Upper lobe of right lung (tissue), 1 donor: Measurements from ENCODE around the gene MCTP1. TPM values are rescaled to one million over a fixed set of nuclear protein-coding genes. Genes with fewer than 3 reads are reported as not detected.

Source experiments
- ATAC-seq: fragments of 200-7000 bp; cut with Tn5 transposase; one replicate; pipeline ENCODE4 v1.9.1; 2020; ENCODE audit warnings: mild to moderate bottlenecking, moderate library complexity
- DNase-seq: peaks from one replicate; pipeline ENCODE4 v3.0.0-alpha.2; 2020
- H3K27ac ChIP-seq: fragments of 200-600 bp; one replicate; pipeline ENCODE4 v1.8.0; 2022
- H3K27me3 ChIP-seq: fragments of 200-600 bp; one replicate; pipeline ENCODE4 v1.8.0; 2022; ENCODE audit warnings: mild to moderate bottlenecking
- H3K36me3 ChIP-seq: fragments of 200-600 bp; one replicate; pipeline ENCODE4 v1.8.0; 2022
- H3K4me1 ChIP-seq: fragments of 200-600 bp; one replicate; pipeline ENCODE4 v1.8.0; 2022
- H3K4me3 ChIP-seq: fragments of 200-600 bp; one replicate; pipeline ENCODE4 v1.8.0; 2022; ENCODE audit warnings: mild to moderate bottlenecking
- H3K9me3 ChIP-seq: fragments of 200-600 bp; one replicate; pipeline ENCODE4 v1.8.0; 2022
- intact Hi-C: fragments of 100-400 bp; cut with DNase I; formaldehyde crosslinking; loops from one replicate; pipeline ENCODE4 v1.11.0; 2022
- total RNA-seq: library from RNA; stranded (reverse); fragmentation: NEBNext Ultra II Directional; extraction: Animal tissue kit (Norgen Biotek cat#: 25700); gene quantifications from one replicate; pipeline ENCODE4 v1.2.1, GENCODE V29; 2021
- TF ChIP-seq, protein P1 (sequence below): fragments of 200-600 bp; IDR thresholded peaks from one replicate; pipeline ENCODE4 v1.8.0; 2022; ENCODE audit warnings: antibody characterized with exemption
- donor health status: DM: no; HTN: yes; CAD: no; lungs with severe emphysema.

The MCTP1 gene
- total RNA-seq, 1 donor from 2014 or later, result 40.7 TPM

DNA sequence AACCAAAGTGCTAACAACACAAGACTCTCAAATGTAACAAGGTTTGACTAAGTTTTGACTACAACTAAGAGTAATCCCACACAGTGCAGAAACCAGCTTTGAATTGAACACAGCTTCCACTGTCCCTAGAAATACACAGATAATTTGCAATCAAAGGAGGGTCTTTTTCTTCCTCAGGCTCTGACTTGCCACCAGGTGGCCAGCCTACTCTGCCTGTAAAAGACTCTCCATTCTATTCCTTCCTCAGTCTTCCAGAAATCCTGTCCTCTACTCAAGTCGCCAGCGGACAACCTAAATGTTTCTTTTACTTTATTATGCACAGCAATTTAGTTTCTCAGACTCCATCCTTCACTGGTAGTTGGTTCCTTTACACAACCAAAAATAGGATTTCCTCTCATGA lies 32.2 kb upstream of the MCTP1 start:
- intact Hi-C loops, result no loop called here
- no peaks in the 10 kb centered on the region for H3K36me3 ChIP-seq
- H3K4me1 ChIP-seq, result no peaks in the 10 kb centered on the region
- no peaks in the 10 kb centered on the region for H3K27me3 ChIP-seq
- ATAC-seq (no peak), DNase-seq (no peak)
- TF ChIP-seq, protein P1, sequence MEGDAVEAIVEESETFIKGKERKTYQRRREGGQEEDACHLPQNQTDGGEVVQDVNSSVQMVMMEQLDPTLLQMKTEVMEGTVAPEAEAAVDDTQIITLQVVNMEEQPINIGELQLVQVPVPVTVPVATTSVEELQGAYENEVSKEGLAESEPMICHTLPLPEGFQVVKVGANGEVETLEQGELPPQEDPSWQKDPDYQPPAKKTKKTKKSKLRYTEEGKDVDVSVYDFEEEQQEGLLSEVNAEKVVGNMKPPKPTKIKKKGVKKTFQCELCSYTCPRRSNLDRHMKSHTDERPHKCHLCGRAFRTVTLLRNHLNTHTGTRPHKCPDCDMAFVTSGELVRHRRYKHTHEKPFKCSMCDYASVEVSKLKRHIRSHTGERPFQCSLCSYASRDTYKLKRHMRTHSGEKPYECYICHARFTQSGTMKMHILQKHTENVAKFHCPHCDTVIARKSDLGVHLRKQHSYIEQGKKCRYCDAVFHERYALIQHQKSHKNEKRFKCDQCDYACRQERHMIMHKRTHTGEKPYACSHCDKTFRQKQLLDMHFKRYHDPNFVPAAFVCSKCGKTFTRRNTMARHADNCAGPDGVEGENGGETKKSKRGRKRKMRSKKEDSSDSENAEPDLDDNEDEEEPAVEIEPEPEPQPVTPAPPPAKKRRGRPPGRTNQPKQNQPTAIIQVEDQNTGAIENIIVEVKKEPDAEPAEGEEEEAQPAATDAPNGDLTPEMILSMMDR, result no peak
- no peaks in the 10 kb centered on the region for H3K9me3 ChIP-seq
- no peak overlapping the region for H3K27ac ChIP-seq
- no peak overlapping the region for H3K4me3 ChIP-seq

DNA sequence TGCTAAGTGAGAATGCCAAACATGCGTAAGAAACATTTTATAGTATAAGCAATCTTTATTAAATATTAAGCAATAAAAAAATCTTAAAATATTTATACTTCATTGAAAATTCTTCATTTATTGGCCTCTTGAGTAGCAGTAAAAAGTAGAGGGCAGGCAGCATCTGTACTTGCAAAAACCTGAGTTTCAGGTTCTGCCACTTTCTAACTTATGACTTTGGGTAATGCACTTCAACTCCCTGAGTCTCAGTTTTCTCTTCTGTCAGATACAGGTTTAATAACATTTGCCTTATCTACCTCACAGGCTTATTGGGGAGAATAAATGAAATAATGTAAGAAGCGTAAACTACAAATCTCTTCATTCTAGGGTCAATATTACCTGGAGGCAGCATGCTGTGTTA lies 19.8 kb upstream of the MCTP1 start:
- TF ChIP-seq, protein P1, result no peak
- ATAC-seq, result no peak
- no peaks in the 10 kb centered on the region for H3K9me3 ChIP-seq
- intact Hi-C loops, result no loop called here
- no peak overlapping the region for H3K4me3 ChIP-seq
- no peak for DNase-seq
- no peaks in the 10 kb centered on the region for H3K27me3 ChIP-seq
- H3K27ac ChIP-seq, result no peak overlapping the region
- no peaks in the 10 kb centered on the region for H3K36me3 ChIP-seq
- no peaks in the 10 kb centered on the region for H3K4me1 ChIP-seq

DNA sequence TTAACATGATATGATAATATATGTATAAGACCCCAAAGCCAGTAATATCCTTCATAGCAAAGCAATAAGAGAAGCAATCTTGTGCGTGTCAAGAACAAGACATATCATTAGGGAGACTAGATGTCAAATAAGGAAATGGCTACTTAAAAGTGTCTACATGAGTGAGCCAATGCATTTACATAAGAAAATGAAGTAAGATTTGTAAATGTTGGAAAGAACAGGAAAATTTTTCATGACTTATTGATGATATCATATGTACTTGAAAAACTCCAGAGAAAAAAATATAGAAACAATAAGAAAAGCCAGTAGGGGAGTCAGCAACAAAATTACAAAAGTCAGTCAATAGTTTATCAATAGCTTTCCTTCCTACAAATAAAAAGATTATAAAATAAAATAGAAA lies 13.8 kb upstream of the MCTP1 start:
- H3K27ac ChIP-seq, result no peak overlapping the region
- intact Hi-C loops, result no loop called here
- H3K4me3 ChIP-seq, result no peak overlapping the region
- DNase-seq, result no peak
- no peak for ATAC-seq
- no peaks in the 10 kb centered on the region for H3K4me1 ChIP-seq
- no peaks in the 10 kb centered on the region for H3K27me3 ChIP-seq
- TF ChIP-seq, protein P1, result no peak
- H3K9me3 ChIP-seq, result no peaks in the 10 kb centered on the region
- no peaks in the 10 kb centered on the region for H3K36me3 ChIP-seq

DNA sequence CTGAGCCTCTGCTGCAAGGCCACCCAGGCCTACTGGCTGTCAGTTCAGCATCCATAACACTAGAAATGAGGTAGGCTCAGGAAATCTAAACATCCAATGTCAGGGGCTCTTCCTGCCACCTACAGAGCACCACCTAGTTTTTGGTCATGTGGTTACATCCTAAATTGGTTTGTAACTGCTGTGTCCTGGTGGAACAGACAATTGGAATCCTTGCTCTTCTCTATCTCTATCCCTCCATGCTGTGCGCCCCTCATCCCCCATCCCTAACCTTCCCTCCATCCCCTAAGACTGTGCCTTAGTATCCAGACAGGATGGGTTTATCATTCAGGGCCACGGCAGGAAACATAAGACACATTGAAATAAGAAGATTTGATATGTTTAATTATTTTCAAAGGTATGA lies 11.4 kb upstream of the MCTP1 start:
- H3K27me3 ChIP-seq, result no peaks in the 10 kb centered on the region
- no peaks in the 10 kb centered on the region for H3K9me3 ChIP-seq
- intact Hi-C loops, result no loop called here
- no peaks in the 10 kb centered on the region for H3K36me3 ChIP-seq
- ATAC-seq, result no peak
- no peaks in the 10 kb centered on the region for H3K4me1 ChIP-seq
- TF ChIP-seq, protein P1, result no peak
- H3K4me3 ChIP-seq, result no peak overlapping the region
- DNase-seq, result no peak
- H3K27ac ChIP-seq, result no peak overlapping the region

DNA sequence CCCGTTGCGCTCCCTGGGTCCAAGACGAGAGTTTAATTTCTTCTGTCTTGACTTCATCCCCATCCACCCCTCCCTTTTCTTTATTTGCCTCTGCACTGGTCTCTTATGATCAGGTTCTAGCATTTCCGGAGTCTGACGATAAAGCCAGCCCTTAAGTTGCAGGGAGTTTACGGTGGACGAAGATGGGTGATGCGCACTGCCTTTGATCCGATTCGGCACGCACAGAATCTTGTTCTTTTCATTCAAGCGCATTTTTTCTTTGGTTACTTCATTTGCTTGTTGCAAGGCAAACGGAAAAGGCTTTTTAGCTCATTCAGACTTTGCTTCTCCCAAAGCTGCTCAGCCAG lies 488 bp upstream of the MCTP1 start:
- intact Hi-C loops, result no loop called here
- ATAC-seq (no peak), DNase-seq (no peak)
- no peak overlapping the region for H3K27ac ChIP-seq
- peaks cover 15% of the 10 kb centered on the region for H3K4me1 ChIP-seq
- peaks cover 53% of the 10 kb centered on the region for H3K27me3 ChIP-seq
- H3K36me3 ChIP-seq, result no peaks in the 10 kb centered on the region
- no peaks in the 10 kb centered on the region for H3K9me3 ChIP-seq
- TF ChIP-seq, protein P1, result no peak
- peak overlapping the region; percentile 58 for H3K4me3 ChIP-seq
